Measurements from ENCODE around the gene BCAP31.
"Not testable (repeated sequence)": the region's sequence is repeated elsewhere in the genome, so short reads cannot be mapped to it uniquely, and the experiment has no call there.

BCAP31 gene

GRCh38 chrX:153766871-153767673, 42.9 kb upstream of the BCAP31 start:
- no peaks in the 10 kb centered on the region for H3K36me3 ChIP-seq (ENCODE audit: control insufficient read depth, insufficient read depth, low read length)
- H3K9ac ChIP-seq (ENCODE audit: low read length): peak overlapping the region; percentile 47
- peaks cover 4% of the 10 kb centered on the region for H3K4me1 ChIP-seq (ENCODE audit: control insufficient read depth, insufficient read depth, low read length)
- H3K27me3 ChIP-seq (ENCODE audit: control insufficient read depth, insufficient read depth, low read length): no peaks in the 10 kb centered on the region
- H3K27ac ChIP-seq (ENCODE audit: low read depth, low read length): peak overlapping the region; percentile 71
- peak overlapping the region; percentile 26 for H3K4me3 ChIP-seq (ENCODE audit: low read length)

DNA sequence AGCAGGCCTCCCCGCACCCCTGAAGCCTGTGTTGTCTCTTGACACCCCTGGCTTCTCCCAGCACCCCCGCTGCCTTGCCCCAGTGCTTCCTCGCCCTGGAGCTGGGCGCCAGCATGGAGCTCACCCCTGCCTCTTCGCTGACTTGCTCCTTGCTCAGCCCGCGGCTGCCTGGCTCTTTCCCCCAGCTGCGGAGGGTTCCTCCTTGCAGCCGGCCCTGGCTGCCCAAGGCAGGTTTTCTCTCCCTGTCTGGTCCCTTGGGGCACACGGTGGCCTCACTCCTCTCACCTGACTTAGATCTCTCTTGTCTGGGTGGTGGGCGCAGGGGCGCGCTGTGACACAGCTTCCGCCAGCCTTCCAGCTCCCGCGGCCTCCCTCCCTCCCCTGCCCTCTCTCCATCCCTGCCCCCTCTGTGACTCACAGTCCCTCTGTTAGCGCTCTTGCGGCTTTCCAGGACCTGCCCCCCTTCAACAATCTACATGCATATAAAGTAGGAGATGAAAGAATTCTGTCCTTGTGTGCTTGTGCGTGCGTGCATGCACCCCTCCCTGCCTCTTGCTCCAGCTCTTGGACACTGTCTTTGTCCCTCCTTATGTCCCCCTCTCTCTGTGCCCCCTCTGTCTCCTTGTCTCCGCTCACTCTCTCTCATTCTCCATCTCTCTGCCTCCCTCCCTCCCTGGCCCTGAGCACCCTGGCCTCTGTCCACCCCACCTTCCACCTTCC, 42.1 kb upstream of the BCAP31 start:
- no peaks in the 10 kb centered on the region for H3K36me3 ChIP-seq (ENCODE audit: control insufficient read depth, insufficient read depth, low read length)
- H3K27me3 ChIP-seq (ENCODE audit: control insufficient read depth, insufficient read depth, low read length): no peaks in the 10 kb centered on the region
- peak overlapping the region; percentile 79 for H3K27ac ChIP-seq (ENCODE audit: low read depth, low read length)
- peak overlapping the region; percentile 47 for H3K9ac ChIP-seq (ENCODE audit: low read length)
- H3K4me1 ChIP-seq (ENCODE audit: control insufficient read depth, insufficient read depth, low read length): peaks cover 4% of the 10 kb centered on the region
- H3K4me3 ChIP-seq (ENCODE audit: low read length): peak overlapping the region; percentile 42

GRCh38 chrX:153765138-153766079, 41.2 kb upstream of the BCAP31 start:
- Histone ChIP-seq H3K36me3 (ENCODE audit: control insufficient read depth, insufficient read depth, low read length) (no peaks in the 10 kb centered on the region), H3K27ac (ENCODE audit: low read depth, low read length) (peak overlapping the region; percentile 79), H3K4me1 (ENCODE audit: control insufficient read depth, insufficient read depth, low read length) (peaks cover 4% of the 10 kb centered on the region), H3K4me3 (ENCODE audit: low read length) (peak overlapping the region; percentile 46), H3K27me3 (ENCODE audit: control insufficient read depth, insufficient read depth, low read length) (no peaks in the 10 kb centered on the region), H3K9ac (ENCODE audit: low read length) (no peak overlapping the region)

DNA sequence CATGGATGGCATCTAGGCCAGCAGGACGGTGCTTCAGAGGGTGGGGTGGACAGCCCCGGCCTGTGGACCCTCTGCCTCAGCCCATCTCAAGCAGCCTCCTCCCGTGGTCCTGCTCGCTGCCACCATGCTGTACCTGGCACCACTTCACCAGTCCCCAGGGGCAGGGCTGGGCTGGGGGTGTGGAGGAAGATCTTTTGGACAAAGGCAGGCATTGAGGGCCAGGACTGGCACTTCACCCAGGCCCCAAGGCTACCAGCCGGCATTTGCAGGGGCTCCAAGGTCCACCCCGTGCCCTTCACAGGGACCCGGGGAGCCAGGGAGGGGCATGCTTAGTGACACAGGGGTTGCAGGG, 40.6 kb upstream of the BCAP31 start:
- Histone ChIP-seq H3K27ac (ENCODE audit: low read depth, low read length) (peak overlapping the region; percentile 79), H3K4me1 (ENCODE audit: control insufficient read depth, insufficient read depth, low read length) (peaks cover 4% of the 10 kb centered on the region), H3K36me3 (ENCODE audit: control insufficient read depth, insufficient read depth, low read length) (no peaks in the 10 kb centered on the region), H3K27me3 (ENCODE audit: control insufficient read depth, insufficient read depth, low read length) (no peaks in the 10 kb centered on the region), H3K4me3 (ENCODE audit: low read length) (peak overlapping the region; percentile 46), H3K9ac (ENCODE audit: low read length) (no peak overlapping the region)

DNA sequence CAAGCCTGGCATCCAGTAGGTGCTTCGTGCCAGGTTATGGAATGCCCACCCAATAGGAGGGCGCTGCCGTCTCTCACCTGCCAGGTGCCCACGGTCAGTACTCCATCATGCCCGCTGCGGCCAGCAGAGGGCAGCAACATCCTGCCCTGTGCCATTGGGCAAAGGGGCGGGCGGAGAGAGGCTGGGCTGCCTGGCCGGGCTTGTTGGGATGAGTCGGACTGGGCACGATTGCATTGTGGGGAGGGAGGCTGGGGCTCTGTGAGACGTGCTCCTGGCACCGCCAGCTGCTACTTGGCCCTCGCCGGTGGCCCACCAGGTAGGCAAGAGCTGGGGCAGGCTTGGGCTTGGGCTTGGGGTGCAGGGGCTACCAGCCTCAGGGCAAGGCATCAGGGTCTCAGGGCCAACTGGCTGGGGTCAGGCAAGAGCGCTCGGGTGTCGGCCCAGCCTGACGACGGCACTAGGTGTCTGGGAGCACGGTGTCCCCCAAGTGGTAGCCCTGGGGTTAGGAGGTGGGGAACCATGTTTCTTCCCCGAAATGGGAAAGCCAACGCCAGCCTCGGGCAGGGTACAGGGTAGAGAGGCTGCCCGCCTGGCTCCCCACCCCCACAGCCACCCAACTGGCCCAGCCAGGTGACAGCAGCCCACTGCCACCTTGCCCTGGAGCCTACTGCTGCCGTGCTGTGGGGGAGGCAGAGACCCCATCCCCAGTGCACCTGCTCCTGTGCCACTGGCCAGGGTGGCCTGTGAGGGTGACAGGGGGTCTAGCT, 40.0 kb upstream of the BCAP31 start, which contains the start of gene PLXNB3:
Gene PLXNB3, plus strand, starts transcription at position 261 of the 767 bp plus-strand sequence. CDS start 1,287 bp downstream, outside the sequence.
- H3K36me3 ChIP-seq (ENCODE audit: control insufficient read depth, insufficient read depth, low read length): no peaks in the 10 kb centered on the region
- H3K4me3 ChIP-seq (ENCODE audit: low read length): peak within 1 kb of the TSS; percentile 46
- H3K27me3 ChIP-seq (ENCODE audit: control insufficient read depth, insufficient read depth, low read length): no peaks in the 10 kb centered on the region
- no peak within 1 kb of the TSS for H3K9ac ChIP-seq (ENCODE audit: low read length)
- H3K4me1 ChIP-seq (ENCODE audit: control insufficient read depth, insufficient read depth, low read length): peaks cover 4% of the 10 kb centered on the region
- peak within 1 kb of the TSS; percentile 79 for H3K27ac ChIP-seq (ENCODE audit: low read depth, low read length)

DNA sequence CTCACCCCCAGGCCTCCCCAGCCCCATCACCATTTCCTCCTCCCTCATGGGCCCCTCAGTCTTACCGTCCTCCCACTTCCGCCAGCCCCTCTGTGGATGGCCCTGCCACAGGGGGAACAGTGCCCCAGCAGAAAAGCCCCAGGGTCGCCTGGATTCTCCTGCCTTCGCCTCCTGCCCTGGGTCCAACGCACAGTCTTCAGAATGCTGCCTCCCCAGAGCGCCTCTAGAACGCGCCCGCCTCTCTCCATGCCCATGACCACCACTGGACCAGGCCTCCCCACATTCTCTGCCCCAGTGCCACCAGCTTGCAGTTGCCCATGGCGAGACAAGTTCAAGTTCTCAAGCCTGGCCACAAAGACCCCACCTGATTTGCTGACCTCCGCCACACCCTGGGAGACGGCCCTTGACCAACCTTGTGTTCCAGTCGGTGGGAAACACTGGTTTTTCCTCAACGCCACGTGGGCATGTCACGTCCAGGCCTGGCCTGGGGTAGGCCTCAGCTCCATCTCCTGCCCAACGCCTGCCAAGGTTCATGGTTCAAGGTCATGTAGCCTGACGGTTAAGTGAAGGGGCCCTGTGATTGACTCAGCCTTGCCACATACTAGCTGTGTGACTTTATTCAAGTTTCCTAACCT, 39.2 kb upstream of the BCAP31 start:
- no peaks in the 10 kb centered on the region for H3K36me3 ChIP-seq (ENCODE audit: control insufficient read depth, insufficient read depth, low read length)
- no peaks in the 10 kb centered on the region for H3K27me3 ChIP-seq (ENCODE audit: control insufficient read depth, insufficient read depth, low read length)
- no peak overlapping the region for H3K9ac ChIP-seq (ENCODE audit: low read length)
- peaks cover 4% of the 10 kb centered on the region for H3K4me1 ChIP-seq (ENCODE audit: control insufficient read depth, insufficient read depth, low read length)
- no peak overlapping the region for H3K4me3 ChIP-seq (ENCODE audit: low read length)
- H3K27ac ChIP-seq (ENCODE audit: low read depth, low read length): no peak overlapping the region

DNA sequence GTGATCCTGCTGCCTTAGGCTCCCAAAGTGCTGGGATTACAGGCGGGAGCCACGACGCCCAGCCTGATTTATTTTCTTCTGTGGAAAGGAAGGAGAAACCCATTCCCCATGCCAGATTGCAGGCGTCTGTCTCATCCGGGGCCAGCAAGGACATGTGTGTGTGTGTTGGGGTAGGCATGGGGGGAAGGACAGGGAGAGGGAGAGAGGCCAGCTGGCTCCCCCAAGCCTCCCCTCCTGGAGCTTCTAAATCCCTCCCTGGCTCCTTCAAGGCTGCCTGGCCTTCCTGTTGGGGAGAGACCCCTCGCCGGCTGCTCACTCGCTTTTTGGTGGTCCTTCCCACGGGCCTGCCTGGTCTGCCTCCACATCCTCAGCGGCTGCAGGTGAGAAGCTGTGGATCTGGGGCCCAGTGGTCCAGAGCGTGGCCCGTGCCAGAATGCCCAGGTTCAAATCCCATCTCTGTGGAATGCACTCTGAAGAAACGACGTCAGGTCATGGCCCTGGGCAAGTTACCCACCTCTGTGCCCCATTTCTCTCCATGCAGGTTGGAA, 38.5 kb upstream of the BCAP31 start:
- Histone ChIP-seq H3K4me3 (ENCODE audit: low read length) (no peak overlapping the region), H3K36me3 (ENCODE audit: control insufficient read depth, insufficient read depth, low read length) (no peaks in the 10 kb centered on the region), H3K4me1 (ENCODE audit: control insufficient read depth, insufficient read depth, low read length) (peaks cover 4% of the 10 kb centered on the region), H3K27ac (ENCODE audit: low read depth, low read length) (no peak overlapping the region), H3K9ac (ENCODE audit: low read length) (no peak overlapping the region), H3K27me3 (ENCODE audit: control insufficient read depth, insufficient read depth, low read length) (no peaks in the 10 kb centered on the region)

DNA sequence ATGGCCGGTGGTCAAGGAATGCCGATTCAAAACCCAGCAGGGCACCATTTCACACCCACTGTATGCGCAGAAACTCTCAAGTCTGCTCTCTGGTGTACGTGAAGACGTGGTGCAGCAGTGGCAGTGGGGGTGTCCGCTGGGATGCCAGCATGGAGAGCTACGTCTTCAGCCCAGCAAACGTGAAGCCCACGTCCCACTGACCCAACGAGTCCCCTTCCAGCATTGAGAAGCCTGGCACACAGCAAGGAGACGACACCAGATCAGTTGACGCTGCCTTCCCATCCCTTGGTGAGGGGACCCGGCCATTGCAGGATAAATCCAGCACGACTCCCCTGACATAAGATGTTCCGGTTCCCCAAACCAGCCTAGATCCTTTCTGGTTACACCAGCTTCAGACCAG, 37.7 kb upstream of the BCAP31 start:
- Histone ChIP-seq H3K9ac (ENCODE audit: low read length) (no peak overlapping the region), H3K27me3 (ENCODE audit: control insufficient read depth, insufficient read depth, low read length) (no peaks in the 10 kb centered on the region), H3K4me3 (ENCODE audit: low read length) (no peak overlapping the region), H3K36me3 (ENCODE audit: control insufficient read depth, insufficient read depth, low read length) (no peaks in the 10 kb centered on the region), H3K4me1 (ENCODE audit: control insufficient read depth, insufficient read depth, low read length) (peaks cover 3% of the 10 kb centered on the region), H3K27ac (ENCODE audit: low read depth, low read length) (no peak overlapping the region)

- no peak overlapping the region for H3K4me3 ChIP-seq (ENCODE audit: low read length)
- no peak overlapping the region for H3K27ac ChIP-seq (ENCODE audit: low read depth, low read length)
- no peaks in the 10 kb centered on the region for H3K36me3 ChIP-seq (ENCODE audit: control insufficient read depth, insufficient read depth, low read length)
- no peak overlapping the region for H3K9ac ChIP-seq (ENCODE audit: low read length)
- no peaks in the 10 kb centered on the region for H3K4me1 ChIP-seq (ENCODE audit: control insufficient read depth, insufficient read depth, low read length)
- H3K27me3 ChIP-seq (ENCODE audit: control insufficient read depth, insufficient read depth, low read length): no peaks in the 10 kb centered on the region
Measured at GRCh38 chrX:153755136-153755535, 30.9 kb upstream of the BCAP31 start.

DNA sequence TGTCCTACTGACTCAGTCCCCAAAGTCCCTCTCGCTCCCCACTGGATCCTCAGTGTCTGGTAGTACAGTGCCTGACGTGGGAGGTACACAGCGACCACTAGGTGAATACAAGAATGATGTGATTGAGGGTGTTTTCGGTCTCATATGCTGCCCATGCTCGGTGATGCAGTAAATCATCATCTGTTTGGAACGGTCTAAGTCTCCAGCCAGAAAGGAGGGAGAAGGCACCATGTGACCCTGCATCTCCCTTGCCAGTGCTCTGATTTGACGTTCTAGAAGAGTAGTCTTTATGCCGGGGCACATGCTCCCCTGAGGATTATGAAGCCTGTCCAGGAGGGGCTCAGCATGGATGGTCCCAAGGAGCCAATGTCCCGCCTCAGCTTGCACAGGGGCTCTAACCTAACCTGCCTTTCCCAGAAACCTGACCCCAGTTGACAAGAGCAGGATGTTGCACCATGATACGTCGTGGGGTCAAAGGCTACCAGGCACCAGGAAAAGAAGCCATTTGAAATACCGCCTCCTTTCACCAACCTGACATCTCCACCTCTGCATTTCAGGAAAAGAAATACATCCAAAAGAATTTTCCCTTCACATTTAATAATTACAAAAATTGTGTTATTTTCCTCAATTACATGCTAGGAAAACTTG, 26.1 kb upstream of the BCAP31 start:
- Histone ChIP-seq H3K4me1 (ENCODE audit: control insufficient read depth, insufficient read depth, low read length) (no peaks in the 10 kb centered on the region), H3K9ac (ENCODE audit: low read length) (no peak overlapping the region)

DNA sequence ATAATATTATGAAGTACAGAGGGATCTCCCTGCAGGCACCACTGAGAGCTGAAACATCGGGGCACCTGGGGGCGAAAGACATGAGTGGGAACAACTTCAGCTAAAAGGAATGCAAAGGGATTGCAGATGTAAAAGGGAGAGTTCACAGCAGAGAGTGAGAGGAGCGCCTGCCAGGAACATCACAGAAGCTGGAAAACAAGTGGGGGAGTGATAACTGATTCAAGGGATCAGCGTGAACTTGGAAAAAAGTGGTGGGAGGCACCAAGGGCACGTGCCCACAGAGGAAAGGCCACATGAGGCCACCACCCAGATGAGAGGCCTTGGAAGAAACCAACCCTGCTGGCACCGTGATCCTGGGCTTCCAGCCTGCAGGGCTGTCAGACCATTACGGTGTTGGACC, 24.8 kb upstream of the BCAP31 start:
- H3K9ac ChIP-seq (ENCODE audit: low read length); H3K27me3 ChIP-seq (ENCODE audit: control insufficient read depth, insufficient read depth, low read length); H3K27ac ChIP-seq (ENCODE audit: low read depth, low read length); H3K4me3 ChIP-seq (ENCODE audit: low read length); H3K36me3 ChIP-seq (ENCODE audit: control insufficient read depth, insufficient read depth, low read length); H3K4me1 ChIP-seq (ENCODE audit: control insufficient read depth, insufficient read depth, low read length): not testable (repeated sequence)

More for the DNA sequence above, 26.1 kb upstream of the BCAP31 start:
- Histone ChIP-seq H3K27me3 (ENCODE audit: control insufficient read depth, insufficient read depth, low read length) (no peaks in the 10 kb centered on the region), H3K36me3 (ENCODE audit: control insufficient read depth, insufficient read depth, low read length) (no peaks in the 10 kb centered on the region), H3K4me3 (ENCODE audit: low read length) (no peak overlapping the region), H3K27ac (ENCODE audit: low read depth, low read length) (no peak overlapping the region)
